ENCODE data around the gene CBX4. TPM values are rescaled to one million over a fixed set of nuclear protein-coding genes. Genes with fewer than 3 reads are reported as not detected.

CBX4 gene
- total RNA-seq, 4 donors from 2014 or later, result 0.26 to 8.4 (median 3.5) TPM

DNA sequence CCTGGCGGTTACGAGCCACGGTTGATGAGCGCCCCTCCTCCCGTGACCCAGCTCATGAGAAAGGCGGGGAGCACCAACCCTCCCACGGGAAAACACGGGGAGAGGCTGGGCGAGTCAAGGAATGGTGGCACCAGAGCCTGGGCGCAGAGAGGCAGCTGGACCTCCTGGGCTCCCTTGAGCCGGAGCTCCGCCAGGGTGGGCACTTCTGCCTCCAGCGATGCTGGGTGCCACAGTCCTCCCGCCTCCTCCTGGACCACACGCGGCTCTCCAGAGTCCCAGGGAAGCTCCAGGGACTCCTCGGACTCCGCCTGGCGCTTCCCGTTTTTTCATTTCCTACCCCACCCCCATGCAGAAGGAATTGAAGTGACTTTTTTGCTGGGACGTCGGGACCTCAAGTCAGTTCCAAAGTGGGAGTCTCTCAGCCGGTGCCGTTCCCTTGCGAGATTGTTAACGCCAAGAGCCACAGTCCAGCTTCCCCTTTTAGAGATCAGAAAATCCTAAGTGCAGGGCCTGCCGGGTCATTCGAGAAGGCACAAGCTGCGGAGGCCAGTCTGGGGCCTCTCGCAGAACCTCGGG, 35.7 kb downstream of the CBX4 start:
- TF ChIP-seq, protein P1, sequence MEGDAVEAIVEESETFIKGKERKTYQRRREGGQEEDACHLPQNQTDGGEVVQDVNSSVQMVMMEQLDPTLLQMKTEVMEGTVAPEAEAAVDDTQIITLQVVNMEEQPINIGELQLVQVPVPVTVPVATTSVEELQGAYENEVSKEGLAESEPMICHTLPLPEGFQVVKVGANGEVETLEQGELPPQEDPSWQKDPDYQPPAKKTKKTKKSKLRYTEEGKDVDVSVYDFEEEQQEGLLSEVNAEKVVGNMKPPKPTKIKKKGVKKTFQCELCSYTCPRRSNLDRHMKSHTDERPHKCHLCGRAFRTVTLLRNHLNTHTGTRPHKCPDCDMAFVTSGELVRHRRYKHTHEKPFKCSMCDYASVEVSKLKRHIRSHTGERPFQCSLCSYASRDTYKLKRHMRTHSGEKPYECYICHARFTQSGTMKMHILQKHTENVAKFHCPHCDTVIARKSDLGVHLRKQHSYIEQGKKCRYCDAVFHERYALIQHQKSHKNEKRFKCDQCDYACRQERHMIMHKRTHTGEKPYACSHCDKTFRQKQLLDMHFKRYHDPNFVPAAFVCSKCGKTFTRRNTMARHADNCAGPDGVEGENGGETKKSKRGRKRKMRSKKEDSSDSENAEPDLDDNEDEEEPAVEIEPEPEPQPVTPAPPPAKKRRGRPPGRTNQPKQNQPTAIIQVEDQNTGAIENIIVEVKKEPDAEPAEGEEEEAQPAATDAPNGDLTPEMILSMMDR (IDR thresholded peaks at IDR 0.05), result no peak
- TF ChIP-seq POLR2A (IDR thresholded peaks at IDR 0.05), result no peak
- DNase-seq, result no peak
- Histone ChIP-seq H3K27me3 (peaks cover 74 to 94% of the 10 kb centered on the region in 2 donors), H3K36me3 (no peaks in the 10 kb centered on the region), H3K4me3 (no peak overlapping the region), H3K4me1 (peaks cover 0 to 8% of the 10 kb centered on the region in 2 donors), H3K27ac (no peak overlapping the region), H3K9me3 (no peaks in the 10 kb centered on the region)
- intact Hi-C loops (cut with DNase I; ENCODE audit: low total_unique reads), result no loop called here

DNA sequence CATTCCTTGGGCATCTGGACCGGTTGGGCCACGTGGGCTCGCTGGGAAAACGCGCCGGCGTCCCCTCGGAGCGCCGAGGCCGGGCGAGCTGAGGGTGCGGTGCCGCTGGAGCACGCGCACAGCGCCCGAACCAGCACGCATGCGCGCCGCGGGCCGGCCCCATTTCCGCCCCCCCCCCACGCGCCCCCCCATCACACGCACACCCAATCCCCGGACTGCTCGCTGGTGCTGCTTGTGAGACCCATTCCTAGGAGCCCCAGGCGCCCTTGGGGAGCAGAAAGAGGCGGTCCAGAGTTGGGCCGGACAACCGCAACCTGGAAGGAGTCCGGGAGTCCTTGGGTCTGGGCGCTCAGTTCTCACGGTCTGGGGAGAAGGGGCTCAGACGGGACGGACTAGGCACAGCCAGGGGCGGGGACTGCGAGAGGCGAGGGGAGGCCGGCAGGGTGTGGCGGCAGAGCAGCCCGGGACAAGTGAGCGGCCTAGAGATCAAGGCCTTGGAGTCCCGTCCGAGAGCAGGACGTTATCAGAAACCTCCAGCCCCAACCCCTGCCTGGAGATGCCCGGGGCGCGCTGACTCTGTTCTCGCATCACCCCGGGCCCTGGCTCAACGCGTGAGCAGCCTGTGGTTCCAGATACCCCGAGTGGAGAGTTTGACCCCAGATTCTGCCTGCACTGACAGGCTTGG, 36.4 kb downstream of the CBX4 start:
- intact Hi-C loops (cut with DNase I; ENCODE audit: low total_unique reads), result no loop called here
- no peak for TF ChIP-seq POLR2A (IDR thresholded peaks at IDR 0.05)
- TF ChIP-seq, protein P1 (IDR thresholded peaks at IDR 0.05), result no peak
- Histone ChIP-seq H3K4me3 (no peak overlapping the region), H3K27me3 (peaks cover 74 to 92% of the 10 kb centered on the region in 2 donors), H3K4me1 (peaks cover 0 to 14% of the 10 kb centered on the region in 2 donors), H3K9me3 (no peaks in the 10 kb centered on the region), H3K36me3 (no peaks in the 10 kb centered on the region), H3K27ac (no peak overlapping the region)
- DNase-seq, result no peak

DNA sequence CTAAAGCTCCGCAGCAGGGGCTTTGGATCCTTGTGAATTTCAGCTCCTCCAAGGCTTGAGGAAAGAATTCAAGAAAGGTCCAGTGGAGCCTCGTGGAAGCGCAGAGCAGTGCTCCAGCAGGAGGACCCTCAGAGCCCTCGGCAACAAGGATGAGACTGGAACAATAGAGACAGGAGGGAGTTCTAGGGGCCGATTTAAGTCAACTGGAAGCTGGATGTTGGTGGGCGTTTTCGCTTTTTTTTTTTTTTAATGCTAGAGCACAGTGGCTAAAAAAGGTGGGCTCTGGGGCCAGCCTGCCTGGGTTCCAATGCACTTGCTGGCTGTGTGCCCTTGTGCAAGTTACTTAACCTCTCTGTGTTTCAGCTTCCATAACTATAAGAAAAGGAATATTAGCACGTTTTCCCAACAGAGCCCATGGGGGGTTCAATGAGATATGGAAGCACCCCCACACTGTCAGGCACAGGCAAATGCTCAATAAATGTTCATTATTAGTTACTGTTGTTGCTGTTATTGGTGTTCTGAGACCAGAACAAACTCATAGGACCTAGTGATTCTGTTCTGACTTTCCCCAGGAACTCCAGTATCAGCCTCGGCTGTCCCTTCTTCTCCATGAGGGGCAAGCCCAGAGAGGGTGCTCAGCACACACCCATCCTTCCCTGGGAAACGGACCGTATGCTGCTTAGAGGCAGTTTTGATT, 37.1 kb downstream of the CBX4 start:
- H3K27me3 ChIP-seq, result peaks cover 74 to 86% of the 10 kb centered on the region in 2 donors
- no peak overlapping the region for H3K27ac ChIP-seq
- intact Hi-C loops (cut with DNase I; ENCODE audit: low total_unique reads), result no loop called here
- no peak overlapping the region for H3K4me3 ChIP-seq
- H3K4me1 ChIP-seq, result peaks cover 0 to 19% of the 10 kb centered on the region in 2 donors
- no peaks in the 10 kb centered on the region for H3K9me3 ChIP-seq
- TF ChIP-seq POLR2A (IDR thresholded peaks at IDR 0.05), result no peak
- TF ChIP-seq, protein P1 (IDR thresholded peaks at IDR 0.05), result no peak
- H3K36me3 ChIP-seq, result no peaks in the 10 kb centered on the region
- DNase-seq, result no peak

DNA sequence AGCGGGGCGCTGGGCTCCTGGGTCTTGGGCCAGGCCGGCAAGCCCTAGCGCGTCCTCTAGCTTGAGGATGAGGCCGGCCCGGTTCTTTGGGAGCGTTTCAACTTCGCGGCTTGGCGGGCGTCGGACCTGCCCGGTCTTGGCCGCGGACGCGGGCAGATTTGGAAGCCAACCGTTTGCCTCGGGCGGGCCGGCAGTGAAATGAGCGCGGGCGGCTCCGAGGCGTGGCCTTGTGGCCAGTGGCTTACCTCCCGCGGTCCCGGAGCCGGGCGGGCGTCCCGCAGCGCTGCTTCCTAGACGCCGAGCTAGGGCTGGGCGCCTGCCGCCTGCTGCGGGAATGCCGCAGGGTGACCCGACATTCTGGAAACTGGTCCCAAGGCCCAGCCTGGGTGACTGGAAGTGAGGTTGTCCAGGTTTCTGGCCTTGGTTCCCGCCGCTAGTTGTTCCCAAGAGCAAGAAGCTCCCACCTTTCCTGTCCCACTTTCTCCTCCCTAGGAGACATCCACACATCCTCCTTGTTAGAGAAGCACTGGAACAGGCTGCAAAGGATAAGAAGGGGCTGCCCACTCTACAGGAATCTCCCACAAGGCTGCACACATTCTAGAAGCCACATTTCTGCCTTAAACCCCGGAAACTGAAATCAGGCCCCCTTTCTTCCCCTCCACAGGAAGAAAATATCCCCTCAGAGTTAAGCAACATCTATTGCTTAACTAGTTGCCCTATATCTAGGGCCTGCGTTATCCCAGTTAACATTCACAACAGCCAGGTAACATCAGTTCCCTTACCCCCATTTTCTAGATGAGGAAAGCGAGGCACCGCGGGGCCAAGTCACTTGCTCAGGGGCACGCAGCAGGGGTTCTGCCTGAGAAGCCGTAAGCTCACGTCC, 37.8 kb downstream of the CBX4 start:
- H3K27ac ChIP-seq, result no peak overlapping the region
- no peak for TF ChIP-seq POLR2A (IDR thresholded peaks at IDR 0.05)
- TF ChIP-seq, protein P1 (IDR thresholded peaks at IDR 0.05), result no peak
- no peaks in the 10 kb centered on the region for H3K36me3 ChIP-seq
- peaks cover 74 to 80% of the 10 kb centered on the region in 2 donors for H3K27me3 ChIP-seq
- H3K9me3 ChIP-seq, result no peaks in the 10 kb centered on the region
- intact Hi-C loops (cut with DNase I; ENCODE audit: low total_unique reads), result no loop called here
- peaks cover 0 to 19% of the 10 kb centered on the region in 2 donors for H3K4me1 ChIP-seq
- H3K4me3 ChIP-seq, result no peak overlapping the region
- no peak for DNase-seq
